Liver (tissue), 9 donors: ENCODE results near the gene NDUFA5. TPM values are rescaled to one million over a fixed set of nuclear protein-coding genes. Genes with fewer than 3 reads are reported as not detected.

Source experiments
- DNase-seq: peaks from one replicate; pipeline ENCODE4 v3.0.0-alpha.2; 2017; ENCODE audit warnings: low spot score
- H3K27ac ChIP-seq, 2 donors: one replicate each; pipeline ENCODE4 v1.7.0; 2013; ENCODE audit warnings: inconsistent platforms in 2 of 2, low read length in 2 of 2, control low read depth in 1 of 2, low read depth in 1 of 2, mild to moderate bottlenecking in 1 of 2
- H3K27me3 ChIP-seq, 4 donors: one replicate each; pipeline versions ENCODE4 v1.6.1 to v1.7.0; 2013; ENCODE audit warnings: low read length in 3 of 4, inconsistent platforms in 1 of 4, mild to moderate bottlenecking in 1 of 4, moderate library complexity in 1 of 4; ENCODE audit not compliant: control insufficient read depth in 4 of 4, insufficient read depth in 4 of 4
- H3K36me3 ChIP-seq, 4 donors: one replicate each; pipeline versions ENCODE4 v1.6.1 to v1.7.0; 2013; ENCODE audit warnings: low read length in 3 of 4, mild to moderate bottlenecking in 3 of 4, low read depth in 1 of 4, moderate library complexity in 1 of 4; ENCODE audit not compliant: control insufficient read depth in 4 of 4, insufficient read depth in 3 of 4
- H3K4me1 ChIP-seq, 4 donors: one replicate each; pipeline versions ENCODE4 v1.6.1 to v1.7.0; 2013; ENCODE audit warnings: low read length in 3 of 4, mild to moderate bottlenecking in 3 of 4, moderate library complexity in 1 of 4; ENCODE audit not compliant: control insufficient read depth in 4 of 4, insufficient read depth in 4 of 4
- H3K4me3 ChIP-seq, 3 donors: one replicate each; pipeline versions ENCODE4 v1.6.1 to v1.7.0; 2013; ENCODE audit warnings: low read length in 3 of 3, control low read depth in 1 of 3, low read depth in 1 of 3, mild to moderate bottlenecking in 1 of 3
- H3K9ac ChIP-seq, 2 donors: one replicate each; pipeline ENCODE4 v1.7.0; 2013; ENCODE audit warnings: low read length in 2 of 2, mild to moderate bottlenecking in 2 of 2, moderate library complexity in 2 of 2, control low read depth in 1 of 2, low read depth in 1 of 2
- H3K9me3 ChIP-seq, 4 donors: one replicate each; pipeline versions ENCODE4 v1.6.1 to v1.7.0; 2013; ENCODE audit warnings: low read length in 3 of 4; ENCODE audit not compliant: control insufficient read depth in 4 of 4
- CTCF ChIP-seq: fragments of 150-350 bp; IDR thresholded peaks from 2 replicates; pipeline ENCODE4 v1.5.1; 2017; ENCODE audit warnings: improper control_type of control experiment, low read depth, low read length; ENCODE audit not compliant: missing input control
- EGR1 ChIP-seq, 2 donors: IDR thresholded peaks; 2 replicates each; pipeline ENCODE4 v1.6.1; 2016 to 2018; ENCODE audit warnings: antibody characterized with exemption in 2 of 2, low read depth in 2 of 2
- FOXA1 ChIP-seq: IDR thresholded peaks from 2 replicates; pipeline ENCODE4 v1.6.1; 2016; ENCODE audit warnings: antibody characterized with exemption
- FOXA2 ChIP-seq: IDR thresholded peaks from 2 replicates; pipeline ENCODE4 v1.6.1; 2016; ENCODE audit warnings: antibody characterized with exemption
- GABPA ChIP-seq, 2 donors: IDR thresholded peaks in 1 of 2; conservative IDR thresholded peaks in 1 of 2; 2 replicates each; pipeline ENCODE4 v1.6.1; 2016; ENCODE audit warnings: antibody characterized with exemption in 2 of 2, mild to moderate bottlenecking in 1 of 2, moderate library complexity in 1 of 2
- HNF4A ChIP-seq, 2 donors: conservative IDR thresholded peaks; 2 replicates each; pipeline ENCODE4 v1.6.1; 2016; ENCODE audit warnings: antibody characterized with exemption in 2 of 2, mild to moderate bottlenecking in 2 of 2
- HNF4G ChIP-seq: IDR thresholded peaks from 2 replicates; pipeline ENCODE4 v1.6.1; 2016; ENCODE audit warnings: antibody characterized with exemption
- JUND ChIP-seq, 2 donors: IDR thresholded peaks; 2 replicates each; pipeline ENCODE4 v1.6.1; 2016; ENCODE audit warnings: antibody characterized with exemption in 2 of 2
- MAX ChIP-seq: IDR thresholded peaks from 2 replicates; pipeline ENCODE4 v1.6.1; 2016; ENCODE audit warnings: antibody characterized with exemption
- NR2F2 ChIP-seq: IDR thresholded peaks from 2 replicates; pipeline ENCODE4 v1.6.1; 2016; ENCODE audit warnings: antibody characterized with exemption
- RAD21 ChIP-seq, 2 donors: IDR thresholded peaks; 2 replicates each; pipeline ENCODE4 v1.6.1; 2016; ENCODE audit warnings: antibody characterized with exemption in 2 of 2, mild to moderate bottlenecking in 2 of 2
- RXRA ChIP-seq, 2 donors: IDR thresholded peaks; 2 replicates each; pipeline ENCODE4 v1.6.1; 2017 to 2018; ENCODE audit warnings: antibody characterized with exemption in 2 of 2, mild to moderate bottlenecking in 1 of 2
- SP1 ChIP-seq: IDR thresholded peaks from 2 replicates; pipeline ENCODE4 v1.6.1; 2018; ENCODE audit warnings: antibody characterized with exemption, mild to moderate bottlenecking
- TAF1 ChIP-seq: conservative IDR thresholded peaks from 2 replicates; pipeline ENCODE4 v1.6.1; 2016; ENCODE audit warnings: antibody characterized with exemption, mild to moderate bottlenecking
- YY1 ChIP-seq: IDR thresholded peaks from 2 replicates; pipeline ENCODE4 v1.6.1; 2016; ENCODE audit warnings: antibody characterized with exemption, mild to moderate bottlenecking
- ZBTB33 ChIP-seq: IDR thresholded peaks from 2 replicates; pipeline ENCODE4 v1.6.1; 2016; ENCODE audit warnings: antibody characterized with exemption
- WGBS: extraction: QIAGEN DNeasy Blood & Tissue Kit; methylation state at CpG from one replicate; pipeline ENCODE4 v1.1.7; 2013; 5-methylcytosine and 5-hydroxymethylcytosine counted together
- polyA plus RNA-seq, 2 donors: library from polyadenylated mRNA; stranded (reverse) in 1 of 2; unstranded in 1 of 2; fragments of 200-250 nt in 1 of 2; fragments of >200 nt in 1 of 2; fragmentation: Nextera tagmentation in 1 of 2; extraction: Ambion mirVana in 1 of 2; gene quantifications; one replicate each; pipeline versions ENCODE4 v1.2.1 to v1.2.3, GENCODE V29; 2013 to 2015
- total RNA-seq, 2 donors: library from RNA; depleted of rRNA; stranded (reverse); fragments of >200 nt; gene quantifications; one replicate each; pipeline ENCODE4 v1.2.3, GENCODE V29; 2014
- TF ChIP-seq, protein P1 (sequence below): IDR thresholded peaks from 2 replicates; pipeline ENCODE4 v1.6.1; 2016; ENCODE audit warnings: antibody characterized with exemption
- TF ChIP-seq, protein P2 (sequence below): IDR thresholded peaks from 2 replicates; pipeline ENCODE4 v1.6.1; 2016; ENCODE audit warnings: antibody characterized with exemption, mild to moderate bottlenecking
- donor health status: healthy.
- donor health status: healthy.
- donor health status: healthy.
- donor health status: healthy.
- donor health status: healthy.

The NDUFA5 gene
- total and polyA plus RNA-seq, 4 donors = 27.4 to 102 (median 34.4) TPM

- H3K4me1 ChIP-seq = peaks cover 0 to 2% (median 0%) of the 10 kb centered on the region in 4 donors
- WGBS = 20% methylated on average over 8 of the region's 8 CpGs
- no peaks in the 10 kb centered on the region for H3K9me3 ChIP-seq
- TF ChIP-seq, protein P1, sequence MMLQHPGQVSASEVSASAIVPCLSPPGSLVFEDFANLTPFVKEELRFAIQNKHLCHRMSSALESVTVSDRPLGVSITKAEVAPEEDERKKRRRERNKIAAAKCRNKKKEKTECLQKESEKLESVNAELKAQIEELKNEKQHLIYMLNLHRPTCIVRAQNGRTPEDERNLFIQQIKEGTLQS = no peak
- TF ChIP-seq CTCF (peak; percentile 68), MAX (no peak), SP1 (no peak), ZBTB33 (no peak), YY1 (peak; percentile 80), HNF4G (no peak), NR2F2 (no peak), TAF1 (no peak), EGR1 (IDR thresholded peaks at IDR 0.05; ENCODE audit: low read depth in 2 of 2) (no peak), FOXA1 (no peak), RXRA (IDR thresholded peaks at IDR 0.05) (no peak), HNF4A (conservative IDR thresholded peaks at IDR 0.05) (no peak), FOXA2 (no peak), RAD21 (IDR thresholded peaks at IDR 0.05) (peak; percentile 90 to 92), JUND (IDR thresholded peaks at IDR 0.05) (no peak), GABPA (IDR thresholded peaks at IDR 0.05 in 1 of 2, conservative IDR thresholded peaks at IDR 0.05 in 1 of 2) (no peak)
- TF ChIP-seq, protein P2, sequence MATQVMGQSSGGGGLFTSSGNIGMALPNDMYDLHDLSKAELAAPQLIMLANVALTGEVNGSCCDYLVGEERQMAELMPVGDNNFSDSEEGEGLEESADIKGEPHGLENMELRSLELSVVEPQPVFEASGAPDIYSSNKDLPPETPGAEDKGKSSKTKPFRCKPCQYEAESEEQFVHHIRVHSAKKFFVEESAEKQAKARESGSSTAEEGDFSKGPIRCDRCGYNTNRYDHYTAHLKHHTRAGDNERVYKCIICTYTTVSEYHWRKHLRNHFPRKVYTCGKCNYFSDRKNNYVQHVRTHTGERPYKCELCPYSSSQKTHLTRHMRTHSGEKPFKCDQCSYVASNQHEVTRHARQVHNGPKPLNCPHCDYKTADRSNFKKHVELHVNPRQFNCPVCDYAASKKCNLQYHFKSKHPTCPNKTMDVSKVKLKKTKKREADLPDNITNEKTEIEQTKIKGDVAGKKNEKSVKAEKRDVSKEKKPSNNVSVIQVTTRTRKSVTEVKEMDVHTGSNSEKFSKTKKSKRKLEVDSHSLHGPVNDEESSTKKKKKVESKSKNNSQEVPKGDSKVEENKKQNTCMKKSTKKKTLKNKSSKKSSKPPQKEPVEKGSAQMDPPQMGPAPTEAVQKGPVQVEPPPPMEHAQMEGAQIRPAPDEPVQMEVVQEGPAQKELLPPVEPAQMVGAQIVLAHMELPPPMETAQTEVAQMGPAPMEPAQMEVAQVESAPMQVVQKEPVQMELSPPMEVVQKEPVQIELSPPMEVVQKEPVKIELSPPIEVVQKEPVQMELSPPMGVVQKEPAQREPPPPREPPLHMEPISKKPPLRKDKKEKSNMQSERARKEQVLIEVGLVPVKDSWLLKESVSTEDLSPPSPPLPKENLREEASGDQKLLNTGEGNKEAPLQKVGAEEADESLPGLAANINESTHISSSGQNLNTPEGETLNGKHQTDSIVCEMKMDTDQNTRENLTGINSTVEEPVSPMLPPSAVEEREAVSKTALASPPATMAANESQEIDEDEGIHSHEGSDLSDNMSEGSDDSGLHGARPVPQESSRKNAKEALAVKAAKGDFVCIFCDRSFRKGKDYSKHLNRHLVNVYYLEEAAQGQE = no peak
- H3K9ac ChIP-seq = no peak overlapping the region
- H3K27ac ChIP-seq = no peak overlapping the region
- H3K4me3 ChIP-seq = no peak overlapping the region
- DNase-seq = no peak
- H3K27me3 ChIP-seq = no peaks in the 10 kb centered on the region
- H3K36me3 ChIP-seq = no peaks in the 10 kb centered on the region
These were observed 23.0 kb upstream of the NDUFA5 start for GRCh38 chr7:123580406-123581161.
